NCI-H748 treated with DMSO at 0.1 percent for 48 hours (cell line): ENCODE data around the gene NAXE.
A peak's percentile ranks its signal among the peaks of the same experiment; 100 is the strongest.
"Not testable (repeated sequence)": the region's sequence is repeated elsewhere in the genome, so short reads cannot be mapped to it uniquely, and the experiment has no call there.

Source experiments
- DNase-seq: peaks from one replicate; lab custom pipeline; 2025; lab: John Stamatoyannopoulos, UW

The NAXE gene

DNA sequence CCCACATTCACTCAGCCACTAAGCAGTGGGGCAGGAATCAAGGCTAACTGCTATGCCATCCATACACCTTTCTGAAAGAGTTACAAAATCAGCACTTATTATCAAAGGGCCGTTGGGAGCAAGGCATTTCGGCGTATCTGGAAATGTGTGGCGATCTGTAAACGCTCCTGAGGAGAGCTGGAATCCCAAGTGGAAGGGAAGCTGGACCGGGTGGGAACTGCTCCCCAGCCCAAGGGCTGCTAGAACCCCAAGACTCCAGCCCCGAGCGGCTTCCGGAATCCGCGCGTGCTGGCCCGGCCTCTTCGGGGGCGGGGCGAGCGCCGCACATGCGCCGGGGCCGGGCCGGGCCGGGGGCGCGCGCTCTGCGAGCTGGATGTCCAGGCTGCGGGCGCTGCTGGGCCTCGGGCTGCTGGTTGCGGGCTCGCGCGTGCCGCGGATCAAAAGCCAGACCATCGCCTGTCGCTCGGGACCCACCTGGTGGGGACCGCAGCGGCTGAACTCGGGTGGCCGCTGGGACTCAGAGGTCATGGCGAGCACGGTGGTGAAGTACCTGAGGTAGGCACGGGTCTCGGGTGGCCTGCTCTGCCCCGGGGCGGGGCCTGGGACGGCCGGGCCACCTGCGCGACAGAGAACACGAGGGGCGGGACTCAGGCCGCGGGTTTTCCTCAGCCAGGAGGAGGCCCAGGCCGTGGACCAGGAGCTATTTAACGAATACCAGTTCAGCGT lies at the start of gene NAXE:
Gene NAXE, plus strand, starts transcription at position 345 of the 726 bp plus-strand sequence. Its CDS starts 29 bp downstream, at position 374.
- peak; percentile 58 for DNase-seq

DNA sequence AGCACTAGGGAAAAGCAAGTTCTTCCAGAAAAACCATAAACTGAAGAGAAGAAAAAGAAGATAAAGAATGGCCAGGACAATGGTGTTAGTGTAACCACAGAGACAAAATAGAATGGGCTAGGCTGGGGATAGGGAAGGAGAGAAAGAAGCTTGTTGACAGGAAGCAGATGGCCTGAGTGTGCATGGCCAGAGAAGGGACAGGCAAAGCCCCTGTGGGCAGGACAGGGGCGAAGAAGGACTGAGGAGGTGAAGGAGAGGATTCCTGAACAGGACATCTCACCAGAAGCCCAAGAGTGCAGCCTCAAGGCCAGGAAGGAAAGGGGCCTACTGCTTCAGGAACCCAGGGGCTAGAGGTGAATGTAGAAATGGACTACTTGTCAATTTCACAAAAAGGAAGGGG lies 48.5 kb upstream of the NAXE start:
- DNase-seq, result no peak

DNA sequence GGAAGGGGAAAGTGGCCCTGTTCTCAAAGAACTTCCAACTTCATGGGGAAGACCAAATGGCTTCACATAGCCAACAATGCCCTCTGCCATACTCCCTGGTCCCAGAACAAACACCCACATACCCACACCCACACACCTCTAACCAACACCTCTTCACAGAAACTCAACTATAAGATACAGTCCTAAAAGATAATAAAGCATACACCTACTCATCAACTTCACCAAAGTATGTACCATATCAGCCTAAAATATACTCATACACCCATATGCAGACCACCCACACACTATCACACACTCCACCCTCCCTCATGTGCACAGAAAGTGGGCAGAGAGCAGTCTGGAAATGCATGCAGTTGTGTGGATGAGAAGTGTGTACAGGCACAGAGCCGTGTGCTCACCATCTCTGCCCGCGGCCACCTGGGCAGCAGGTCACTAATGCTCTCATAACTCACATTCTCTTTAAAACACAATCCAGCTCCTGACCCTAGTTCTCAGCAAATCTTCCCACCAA lies 46.9 kb upstream of the NAXE start:
- no peak for DNase-seq

DNA sequence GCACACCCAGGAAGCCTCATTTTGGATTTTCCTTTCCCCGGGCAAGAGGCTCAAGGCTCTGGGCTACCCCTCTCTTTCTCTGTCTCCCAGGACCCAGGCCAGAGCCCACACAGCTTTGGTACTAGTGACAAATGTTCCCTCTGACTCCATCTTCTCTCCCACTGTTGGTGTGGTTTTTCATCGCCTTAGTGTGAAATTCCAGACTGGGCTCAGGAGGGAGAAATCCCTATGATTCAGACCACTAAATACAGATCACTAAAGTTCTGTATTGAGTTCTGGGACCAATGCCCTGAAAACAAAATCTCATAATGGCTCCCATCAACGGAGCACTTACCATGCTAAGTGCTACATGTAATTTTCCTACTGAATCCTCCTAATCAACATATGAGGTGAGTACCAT lies 45.3 kb upstream of the NAXE start:
- DNase-seq, result no peak

DNA sequence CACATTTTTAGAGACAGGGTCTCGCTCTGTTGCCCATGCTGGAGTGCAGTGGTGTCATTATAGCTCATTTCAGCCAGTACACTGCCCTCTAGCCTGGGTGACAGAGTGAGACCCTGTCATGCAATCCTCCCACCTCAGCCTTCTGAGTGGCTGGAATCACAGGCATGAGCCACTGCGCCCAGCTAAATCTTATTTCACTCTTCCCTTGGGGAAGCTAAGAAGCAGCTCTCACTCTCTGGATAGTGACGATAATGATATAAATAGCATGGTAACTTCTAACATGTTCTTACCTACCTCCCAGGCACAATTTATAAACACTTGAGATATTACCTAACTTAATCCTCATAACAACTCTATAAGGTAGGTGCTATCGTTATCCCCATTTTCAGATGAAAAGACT lies 44.1 kb upstream of the NAXE start:
- DNase-seq, result no peak

DNA sequence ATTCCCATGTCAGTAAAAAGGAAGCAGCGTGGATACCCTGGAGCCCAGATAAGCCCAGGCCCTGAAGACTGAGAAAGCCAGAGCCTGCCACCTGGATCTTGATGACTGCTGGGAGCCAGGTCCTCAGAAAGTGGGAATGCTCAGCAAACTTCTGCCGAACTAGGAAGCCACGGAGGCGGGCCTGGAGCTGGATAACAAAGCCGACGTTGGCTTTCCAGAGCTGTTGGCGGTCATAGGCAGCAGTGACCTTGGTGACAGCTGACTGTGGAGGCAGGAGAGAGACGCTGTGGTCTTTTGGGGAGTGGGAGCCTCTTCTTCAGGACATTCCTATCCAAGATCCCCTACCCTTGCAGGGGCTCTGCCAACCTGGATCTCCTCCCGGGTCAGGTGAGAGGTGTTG lies 43.6 kb upstream of the NAXE start:
- no peak for DNase-seq

DNA sequence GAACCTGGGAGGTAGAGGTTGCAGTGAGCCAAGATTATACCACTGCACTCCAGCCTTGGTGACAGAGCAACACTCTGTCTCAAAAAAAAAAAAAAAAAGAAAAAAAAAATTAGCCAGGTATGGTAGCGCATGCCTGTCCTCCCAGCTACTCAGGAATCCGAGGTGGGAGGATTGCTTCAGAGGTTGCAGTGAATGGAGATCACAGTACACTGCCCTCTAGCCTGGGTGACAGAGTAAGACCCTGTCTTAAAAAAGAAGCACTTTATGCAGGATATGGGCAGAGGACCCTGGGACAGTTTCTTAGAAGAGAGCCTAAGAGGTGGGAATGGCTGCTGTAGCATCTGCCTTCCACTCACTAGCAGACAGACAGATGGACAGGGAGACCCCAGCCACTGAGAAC lies 42.2 kb upstream of the NAXE start:
- DNase-seq, result no peak

DNA sequence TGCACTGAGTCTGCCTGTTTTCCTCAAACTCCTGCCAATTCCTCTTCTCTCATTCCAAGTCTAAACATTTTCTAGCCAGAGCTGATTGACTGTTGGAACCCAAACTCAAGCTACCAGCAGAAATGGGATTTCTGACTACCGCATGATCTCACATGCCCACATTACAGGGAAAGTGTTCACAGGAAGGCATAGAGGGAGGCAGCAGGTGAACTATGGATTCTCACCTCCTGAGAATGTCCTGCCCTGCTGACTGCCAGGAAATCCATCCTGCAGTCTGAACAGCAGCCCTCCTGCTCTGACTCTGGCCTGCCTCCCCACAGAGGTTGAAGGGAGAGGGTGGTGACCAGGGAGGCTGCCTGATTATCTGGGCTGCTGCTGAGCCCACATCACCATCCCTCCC lies 41.7 kb upstream of the NAXE start:
- DNase-seq, result no peak

DNA sequence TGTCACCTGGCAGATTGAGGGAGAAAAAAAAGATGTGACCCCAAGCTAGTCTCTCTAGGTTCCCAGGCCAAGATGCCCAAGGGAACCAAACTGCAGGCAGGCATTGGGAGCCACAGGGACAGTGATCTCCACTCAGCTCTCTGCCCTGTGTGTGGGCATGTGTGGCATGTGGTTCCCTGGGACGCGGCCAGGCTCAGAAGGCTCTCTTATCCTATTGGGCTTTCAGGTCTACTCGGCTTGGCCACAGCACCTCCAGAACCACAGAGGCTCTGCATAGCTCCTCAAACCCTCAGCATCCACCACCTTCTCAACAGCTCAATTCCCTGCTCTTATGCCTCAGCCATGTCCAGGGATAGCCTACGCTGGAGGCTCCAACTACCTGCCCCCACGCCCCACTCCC lies 41.2 kb upstream of the NAXE start:
- no peak for DNase-seq

DNA sequence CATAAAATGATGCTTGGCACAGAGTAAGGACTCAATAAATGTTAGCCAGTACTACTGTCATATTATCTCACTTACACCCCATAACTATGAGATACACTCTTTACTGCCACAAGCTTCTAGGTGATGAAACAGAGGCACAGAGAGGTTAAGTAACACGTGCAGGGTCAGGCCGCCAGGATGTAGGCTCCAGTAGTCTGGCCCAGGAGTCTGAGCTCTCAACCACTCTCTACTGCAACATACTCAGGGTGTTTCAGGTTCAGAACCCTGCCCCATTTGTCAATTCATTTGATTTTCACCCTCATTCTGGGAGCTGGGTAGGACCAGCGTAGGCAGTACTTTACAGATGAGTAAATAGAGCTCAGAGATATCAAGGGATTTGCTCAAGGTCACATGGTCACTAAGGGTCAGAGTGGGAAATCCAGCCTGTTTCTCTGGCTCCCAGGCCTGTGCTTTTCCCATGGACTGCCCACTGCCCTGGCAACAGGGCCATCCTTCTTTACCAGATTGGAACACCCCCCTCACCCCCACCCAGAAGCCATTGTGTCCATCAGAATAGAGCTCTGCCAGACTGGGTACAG lies 40.4 kb upstream of the NAXE start:
- no peak for DNase-seq

DNA sequence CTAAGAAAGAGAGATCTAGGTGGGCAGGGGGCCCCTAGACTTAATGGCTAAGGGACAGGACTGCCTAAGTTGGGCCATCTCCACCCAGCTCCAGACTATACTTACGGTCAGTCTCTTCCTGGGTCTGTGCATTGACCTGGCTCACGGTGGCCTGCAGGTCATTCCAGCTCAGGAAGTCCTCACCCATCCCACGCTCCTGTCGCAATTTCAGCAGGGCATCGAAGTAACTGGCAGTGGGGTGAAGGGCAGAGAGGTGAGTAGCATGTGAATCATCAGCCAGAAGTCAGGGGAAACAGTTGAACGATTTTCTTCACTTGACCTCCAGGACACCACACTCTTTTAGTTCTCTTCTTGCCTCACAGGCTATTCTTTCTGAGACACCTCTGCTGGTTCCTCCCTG lies 39.7 kb upstream of the NAXE start:
- DNase-seq, result no peak

DNA sequence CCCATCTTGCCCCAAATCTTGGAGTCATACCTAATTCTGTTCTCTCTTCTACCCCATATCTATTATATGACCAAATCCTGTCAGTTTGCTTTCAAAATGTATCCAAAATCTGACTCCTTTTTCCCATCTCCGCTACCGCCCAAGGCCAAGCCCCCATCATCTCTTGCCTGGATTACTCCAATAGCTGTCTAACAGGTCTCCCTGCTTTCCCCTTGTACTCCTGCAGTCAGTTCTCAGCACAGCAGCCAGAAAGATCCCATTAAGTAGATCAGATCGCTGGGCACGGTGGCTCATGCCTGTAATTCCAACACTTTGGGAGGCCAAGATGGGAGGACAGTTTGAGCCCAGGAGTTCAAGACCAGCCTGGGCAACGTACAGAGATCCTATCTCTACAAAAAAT lies 39.1 kb upstream of the NAXE start:
- no peak for DNase-seq

DNA sequence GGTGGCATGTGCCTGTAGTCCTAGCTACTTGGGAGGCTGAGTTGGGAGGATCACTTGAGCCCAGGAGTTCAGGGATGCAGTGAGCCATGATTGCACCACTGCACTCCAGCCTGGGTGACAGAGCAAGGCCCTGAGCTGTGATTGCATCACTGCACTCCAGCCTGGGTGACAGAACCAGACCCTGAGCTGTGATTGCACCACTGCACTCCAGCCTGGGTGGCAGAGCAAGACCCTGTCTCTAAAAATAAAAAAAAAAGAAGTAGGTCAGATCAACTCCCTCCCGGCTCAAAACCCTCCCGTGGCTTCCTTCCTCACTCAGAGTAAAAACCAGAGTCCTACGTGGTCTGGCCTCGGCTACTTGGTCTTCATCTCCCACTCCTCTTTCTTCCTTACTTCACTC lies 38.6 kb upstream of the NAXE start:
- DNase-seq, result not testable (repeated sequence)

DNA sequence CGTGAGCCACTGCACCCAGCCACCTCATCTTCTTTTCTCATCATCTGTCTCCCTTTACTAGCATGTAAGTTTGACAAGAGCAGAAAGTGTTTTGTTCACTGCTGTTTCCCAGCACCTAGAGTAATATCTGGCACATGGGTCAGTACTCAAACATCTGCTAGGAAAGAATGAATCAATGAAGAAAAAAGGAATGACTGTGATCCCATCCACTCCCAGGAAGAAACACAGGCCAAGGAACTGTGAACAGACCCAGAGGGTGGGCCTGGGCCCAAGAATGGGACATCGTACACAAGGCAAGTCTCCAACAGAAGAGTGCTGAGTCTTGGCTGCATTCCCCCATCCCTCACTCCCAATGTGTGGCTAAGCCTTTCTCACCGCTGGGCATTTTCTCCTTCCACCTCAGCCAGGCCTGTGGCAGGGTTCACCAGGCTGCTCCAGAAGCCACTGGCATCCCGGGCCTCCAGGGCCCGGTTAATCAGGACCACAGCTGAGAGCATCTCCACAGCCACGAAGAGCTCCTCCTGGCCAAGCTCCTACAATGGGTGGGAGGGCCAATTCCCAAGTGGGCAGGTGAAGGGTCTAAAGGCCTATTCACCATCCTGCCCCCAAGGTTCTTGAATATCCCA lies 37.6 kb upstream of the NAXE start:
- no peak for DNase-seq

DNA sequence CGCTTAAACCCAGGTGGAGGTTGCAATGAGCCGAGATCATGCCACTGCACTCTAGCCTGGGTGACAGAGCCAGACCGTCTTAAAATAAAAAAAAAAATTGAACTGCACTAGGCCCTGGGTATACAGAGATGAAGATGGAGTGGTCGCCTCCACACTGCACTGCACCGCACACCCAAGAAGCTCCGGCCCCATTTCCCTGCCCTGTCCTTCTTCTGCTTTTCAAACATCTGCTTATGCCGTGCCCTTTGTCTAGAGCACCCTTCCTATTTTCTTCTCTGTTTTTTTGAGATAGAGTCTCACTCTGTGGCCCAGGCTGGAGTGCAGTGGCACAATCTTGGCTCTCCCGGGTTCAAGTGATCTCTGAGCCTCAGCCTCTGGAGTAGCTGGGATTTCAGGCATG lies 36.6 kb upstream of the NAXE start:
- DNase-seq, result no peak

DNA sequence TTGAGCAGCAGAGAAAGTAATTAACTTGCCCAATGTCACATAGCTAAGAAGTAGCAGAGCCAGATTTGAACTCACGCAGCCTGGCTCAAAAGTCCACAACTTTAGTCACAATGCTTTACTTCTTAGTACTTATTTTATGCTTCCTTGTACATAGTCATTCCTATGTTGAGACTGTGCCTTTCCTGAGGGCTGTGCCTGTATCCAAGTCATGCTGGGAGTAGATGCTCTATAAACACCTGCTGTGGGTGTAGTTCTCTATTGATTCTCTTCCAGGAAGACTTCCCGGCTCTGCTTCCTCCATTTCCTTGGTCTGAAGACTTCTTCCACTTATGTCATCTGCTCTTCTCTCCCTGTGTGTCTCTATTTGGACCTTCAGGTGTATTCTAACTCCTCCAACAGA lies 35.9 kb upstream of the NAXE start:
- no peak for DNase-seq

DNA sequence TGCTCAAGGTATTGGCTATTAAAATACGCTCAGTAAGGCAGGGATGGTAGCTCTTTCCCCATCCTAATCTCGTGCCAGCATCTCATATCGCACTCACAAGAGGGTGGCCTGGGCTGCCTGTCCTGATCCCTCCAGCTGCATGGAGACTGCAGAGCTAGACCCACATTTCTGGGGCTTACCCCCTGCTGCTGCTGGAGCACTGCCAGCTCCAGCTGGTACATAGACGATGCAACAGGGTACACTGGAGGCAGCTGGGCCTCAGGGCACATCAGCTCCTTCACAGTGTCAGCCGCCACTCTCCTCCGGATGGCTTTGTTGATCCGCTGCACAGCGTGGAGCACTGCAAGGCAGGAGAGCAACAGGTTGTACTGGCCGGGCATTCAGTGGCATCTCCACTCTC lies 35.2 kb upstream of the NAXE start:
- no peak for DNase-seq

DNA sequence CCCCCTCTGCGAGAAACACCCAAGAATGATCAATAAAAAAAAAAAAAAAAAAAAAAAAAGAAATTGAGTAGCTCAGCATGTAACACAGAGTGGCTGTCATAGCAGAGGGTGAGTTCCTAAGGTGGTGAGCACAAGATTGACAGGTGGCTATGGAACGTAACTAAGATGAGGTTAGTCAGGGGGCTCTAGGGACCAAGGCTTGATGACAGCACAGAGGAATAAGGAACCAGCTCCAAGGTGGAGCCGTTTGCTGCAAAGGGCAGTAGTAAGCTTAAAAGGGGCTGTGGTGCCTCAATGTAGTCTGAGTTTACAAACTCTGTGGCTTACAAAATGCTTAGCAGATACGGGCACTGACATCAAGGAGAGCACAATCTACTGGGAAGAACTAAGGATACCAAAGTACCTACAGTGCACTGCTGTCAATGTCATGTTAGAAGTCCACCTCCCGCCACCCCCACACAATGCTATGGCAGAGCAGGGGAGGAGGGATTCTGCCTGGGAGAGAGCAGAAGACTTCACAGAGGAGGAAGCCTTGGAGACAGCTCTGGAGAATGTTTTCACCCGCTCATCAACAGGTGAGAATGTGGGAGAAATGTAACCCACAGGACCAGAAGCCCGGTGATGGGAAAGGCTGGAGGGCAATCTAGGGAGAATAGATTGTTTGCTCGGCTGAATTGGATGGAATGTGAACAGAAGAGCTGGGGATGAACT lies 32.3 kb upstream of the NAXE start:
- DNase-seq, result no peak

DNA sequence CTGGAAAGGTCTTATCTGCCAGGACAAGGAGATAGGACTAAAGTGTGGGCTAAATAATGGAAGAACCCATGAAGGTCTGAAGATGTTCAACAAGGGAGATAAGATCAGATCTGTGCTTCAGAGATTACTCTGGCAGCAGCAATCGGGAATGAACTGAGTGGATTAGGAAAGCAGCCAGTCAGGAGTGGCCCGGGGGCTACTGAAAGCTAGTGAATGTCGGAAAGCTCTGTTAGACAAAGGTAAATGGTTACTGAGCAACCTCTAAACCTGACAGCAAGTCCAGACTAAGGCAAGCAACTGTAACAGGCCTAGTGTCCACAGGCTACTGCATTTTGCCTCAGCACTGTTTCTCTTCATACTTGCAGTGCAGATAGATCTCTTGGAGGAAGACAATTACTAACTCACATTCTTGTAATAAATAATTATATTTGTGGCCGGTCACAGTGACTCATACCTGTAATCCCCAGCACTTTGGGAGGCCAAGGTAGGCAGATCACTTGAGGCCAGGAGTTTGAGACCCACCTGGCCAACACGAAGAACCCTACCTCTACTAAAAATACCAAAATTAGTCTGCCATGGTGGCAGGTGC lies 31.7 kb upstream of the NAXE start:
- DNase-seq, result no peak

DNA sequence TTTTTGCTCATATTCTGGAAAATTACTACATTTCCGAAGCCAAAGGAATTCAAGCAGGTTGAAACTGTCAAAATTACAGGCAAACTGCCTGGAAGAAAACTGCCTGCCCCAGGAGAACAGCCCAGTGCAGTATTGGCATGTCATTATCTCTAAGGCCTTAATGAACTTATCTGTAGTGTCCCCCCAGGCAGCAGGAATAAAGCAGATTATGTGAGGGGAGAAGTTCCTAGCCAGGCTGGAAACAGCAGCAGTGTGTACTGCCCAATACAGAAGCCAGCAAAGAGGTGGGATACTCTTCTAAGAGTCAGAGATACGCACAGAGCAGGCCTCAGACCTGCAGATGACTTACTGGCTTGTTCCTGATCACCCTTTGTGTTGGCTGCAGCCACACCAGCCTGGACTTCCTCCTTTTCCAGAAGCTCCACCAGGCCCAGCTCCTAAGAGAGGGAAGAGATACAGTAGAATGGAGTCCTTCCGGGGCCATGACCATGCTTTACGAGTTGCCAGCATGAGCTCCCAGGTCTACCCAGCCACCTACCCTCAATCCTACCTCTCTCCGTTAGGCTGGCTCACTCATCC lies 30.9 kb upstream of the NAXE start:
- no peak for DNase-seq

DNA sequence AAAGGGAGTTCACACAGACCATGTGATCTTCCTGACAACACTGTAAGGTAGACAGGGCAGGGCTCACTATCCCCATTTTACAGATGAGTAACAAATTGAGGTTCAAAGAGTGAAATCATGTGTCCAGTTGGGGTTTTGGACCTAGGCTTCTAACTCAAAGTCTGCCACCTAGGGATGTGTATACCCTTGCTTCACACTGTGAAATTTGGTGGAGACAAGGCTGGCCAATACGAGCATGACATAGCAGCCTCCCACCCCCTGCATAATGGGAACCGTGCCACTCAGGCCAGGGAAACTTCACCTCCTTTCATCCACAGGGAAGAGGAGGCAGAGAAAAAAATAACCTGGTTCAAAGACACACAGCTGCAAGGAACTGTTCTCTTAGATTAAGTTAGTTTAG lies 26.1 kb upstream of the NAXE start:
- no peak for DNase-seq

DNA sequence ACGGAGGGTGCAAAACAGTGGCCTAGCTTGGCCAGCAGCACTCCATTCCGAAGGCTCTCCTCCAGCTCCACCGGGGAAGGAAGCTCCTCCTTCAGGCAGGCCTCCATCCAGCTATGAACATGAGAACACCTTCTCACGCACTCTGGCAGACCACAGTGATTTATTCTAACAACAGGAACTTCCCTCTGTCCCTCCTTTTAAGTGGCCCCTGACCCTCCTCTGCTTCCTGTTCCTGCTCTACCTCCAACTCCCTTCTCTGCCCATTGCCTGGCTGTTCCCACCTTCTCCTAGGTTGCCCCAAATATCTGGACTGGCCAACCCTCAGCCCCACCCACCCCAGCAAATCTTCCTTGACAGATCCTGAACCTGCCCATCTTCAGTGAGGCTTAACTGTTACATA lies 25.1 kb upstream of the NAXE start:
- no peak for DNase-seq
